Mucosa of rectum (tissue), 2 donors: ENCODE results near the gene CAMTA1.

Experiments
- H3K27ac ChIP-seq, 2 donors: one replicate each; pipeline ENCODE4 v1.7.0; 2013; ENCODE audit warnings: inconsistent platforms in 2 of 2, low read depth in 2 of 2, low read length in 2 of 2
- H3K27me3 ChIP-seq, 2 donors: one replicate each; pipeline ENCODE4 v1.7.0; 2013; ENCODE audit warnings: low read length in 2 of 2; ENCODE audit not compliant: control insufficient read depth in 2 of 2, insufficient read depth in 2 of 2
- H3K36me3 ChIP-seq, 2 donors: one replicate each; pipeline ENCODE4 v1.7.0; 2013; ENCODE audit warnings: low read length in 2 of 2; ENCODE audit not compliant: control insufficient read depth in 2 of 2, insufficient read depth in 2 of 2
- H3K4me1 ChIP-seq, 2 donors: one replicate each; pipeline ENCODE4 v1.7.0; 2013; ENCODE audit warnings: low read length in 2 of 2, mild to moderate bottlenecking in 1 of 2; ENCODE audit not compliant: control insufficient read depth in 2 of 2, insufficient read depth in 2 of 2
- H3K4me3 ChIP-seq, 2 donors: one replicate each; pipeline ENCODE4 v1.7.0; 2013; ENCODE audit warnings: low read length in 2 of 2
- H3K9ac ChIP-seq, 2 donors: one replicate each; pipeline ENCODE4 v1.7.0; 2013; ENCODE audit warnings: low read length in 2 of 2, low read depth in 1 of 2, mild to moderate bottlenecking in 1 of 2
- H3K9me3 ChIP-seq, 2 donors: one replicate each; pipeline ENCODE4 v1.7.0; 2013; ENCODE audit warnings: low read length in 2 of 2; ENCODE audit not compliant: control insufficient read depth in 2 of 2
- donor health status: healthy.
- donor health status: Normal muscosa, but diverticular disease.

The CAMTA1 gene

DNA sequence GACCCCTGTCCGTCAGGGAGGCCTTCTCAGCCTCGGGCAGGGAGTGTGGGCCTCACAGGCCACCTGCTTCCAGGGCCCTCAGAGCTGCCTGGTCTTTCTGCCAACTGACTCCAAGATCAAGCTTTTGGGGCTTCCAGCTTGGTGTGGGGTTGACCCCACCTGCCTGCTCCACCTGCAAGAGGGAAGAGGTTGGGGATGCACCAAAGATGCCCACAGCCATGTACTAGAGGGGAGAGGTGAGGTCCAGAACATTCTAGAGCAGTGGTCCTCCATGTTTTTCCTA is 719.1 kb downstream of the CAMTA1 start:
- no peak overlapping the region for H3K4me3 ChIP-seq
- H3K4me1 ChIP-seq = peaks cover 0 to 5% of the 10 kb centered on the region in 2 donors
- H3K9ac ChIP-seq = no peak overlapping the region
- H3K27ac ChIP-seq = no peak overlapping the region
- no peaks in the 10 kb centered on the region for H3K36me3 ChIP-seq
- no peaks in the 10 kb centered on the region for H3K9me3 ChIP-seq
- no peaks in the 10 kb centered on the region for H3K27me3 ChIP-seq

DNA sequence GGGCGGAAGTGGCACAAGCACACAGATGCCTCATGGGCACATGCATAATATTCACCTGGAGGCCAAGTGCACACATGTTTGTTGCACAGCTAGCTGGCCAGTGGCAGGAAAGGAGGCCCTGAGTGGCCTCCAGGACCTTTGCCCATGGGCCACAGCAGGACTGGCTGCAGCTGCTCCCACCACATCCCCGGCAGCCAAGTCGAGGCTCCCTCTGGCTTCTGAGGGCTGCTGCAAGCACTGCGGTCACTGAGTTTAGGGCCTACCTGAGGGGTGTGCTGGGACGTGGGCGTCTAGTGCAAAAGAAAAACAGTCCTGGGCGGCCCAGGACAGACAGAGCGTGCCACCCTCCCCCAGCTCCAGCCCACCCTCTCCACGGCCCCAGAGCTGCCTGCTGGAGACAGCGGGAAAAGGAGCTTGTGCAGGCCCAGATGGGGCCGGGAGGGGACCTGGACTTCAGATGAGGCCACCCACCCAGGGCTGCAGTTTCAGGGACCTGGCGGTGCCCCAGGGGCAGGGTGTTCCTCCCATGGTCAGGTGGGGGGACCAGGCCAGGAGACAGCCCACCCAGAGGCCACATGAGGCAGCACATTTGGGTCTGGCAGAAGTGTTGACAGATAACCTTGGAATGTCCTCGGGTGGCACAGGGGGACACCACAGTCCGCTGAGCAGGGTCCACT is 720.0 kb downstream of the CAMTA1 start:
- H3K4me3 ChIP-seq = no peak overlapping the region
- no peak overlapping the region for H3K27ac ChIP-seq
- H3K36me3 ChIP-seq = no peaks in the 10 kb centered on the region
- no peaks in the 10 kb centered on the region for H3K9me3 ChIP-seq
- H3K27me3 ChIP-seq = no peaks in the 10 kb centered on the region
- no peak overlapping the region for H3K9ac ChIP-seq
- peaks cover 8 to 13% of the 10 kb centered on the region in 2 donors for H3K4me1 ChIP-seq

DNA sequence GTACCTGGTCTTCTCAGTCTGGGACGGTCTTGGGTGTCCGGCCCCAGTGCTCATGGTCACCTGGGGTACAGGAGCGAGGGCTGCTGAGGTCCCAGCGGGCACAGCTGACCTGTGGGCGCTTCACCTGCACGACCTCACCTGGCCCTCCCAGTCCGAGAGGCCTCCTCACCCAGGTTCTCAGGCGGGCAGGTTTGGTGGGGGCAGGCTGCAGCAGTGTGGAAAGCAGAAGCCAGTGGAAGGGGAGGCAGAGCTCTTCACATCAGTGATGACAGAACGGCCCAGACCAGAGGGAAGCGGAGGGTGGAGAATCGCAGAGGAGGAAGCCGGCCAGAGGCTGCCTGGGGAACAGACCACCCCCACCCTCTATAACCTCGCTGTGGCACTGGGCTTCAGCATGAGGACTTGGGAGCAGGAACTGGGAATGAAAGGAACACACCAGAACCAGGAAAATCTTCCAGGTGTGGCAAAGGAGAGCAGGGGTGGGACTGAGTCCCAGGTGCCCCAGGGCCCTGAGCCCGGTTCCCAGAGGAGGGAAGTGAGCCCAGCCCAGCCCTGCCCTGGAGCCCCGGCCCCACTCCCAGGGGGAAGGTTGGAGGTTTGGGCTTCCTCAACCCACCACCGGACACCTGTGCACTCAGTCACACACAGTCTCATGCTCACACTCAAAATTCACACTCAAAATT is 720.7 kb downstream of the CAMTA1 start:
- no peaks in the 10 kb centered on the region for H3K36me3 ChIP-seq
- H3K9me3 ChIP-seq = no peaks in the 10 kb centered on the region
- no peaks in the 10 kb centered on the region for H3K27me3 ChIP-seq
- H3K9ac ChIP-seq = no peak overlapping the region
- H3K4me3 ChIP-seq = no peak overlapping the region
- no peak overlapping the region for H3K27ac ChIP-seq
- H3K4me1 ChIP-seq = peaks cover 14% of the 10 kb centered on the region in 2 donors

DNA sequence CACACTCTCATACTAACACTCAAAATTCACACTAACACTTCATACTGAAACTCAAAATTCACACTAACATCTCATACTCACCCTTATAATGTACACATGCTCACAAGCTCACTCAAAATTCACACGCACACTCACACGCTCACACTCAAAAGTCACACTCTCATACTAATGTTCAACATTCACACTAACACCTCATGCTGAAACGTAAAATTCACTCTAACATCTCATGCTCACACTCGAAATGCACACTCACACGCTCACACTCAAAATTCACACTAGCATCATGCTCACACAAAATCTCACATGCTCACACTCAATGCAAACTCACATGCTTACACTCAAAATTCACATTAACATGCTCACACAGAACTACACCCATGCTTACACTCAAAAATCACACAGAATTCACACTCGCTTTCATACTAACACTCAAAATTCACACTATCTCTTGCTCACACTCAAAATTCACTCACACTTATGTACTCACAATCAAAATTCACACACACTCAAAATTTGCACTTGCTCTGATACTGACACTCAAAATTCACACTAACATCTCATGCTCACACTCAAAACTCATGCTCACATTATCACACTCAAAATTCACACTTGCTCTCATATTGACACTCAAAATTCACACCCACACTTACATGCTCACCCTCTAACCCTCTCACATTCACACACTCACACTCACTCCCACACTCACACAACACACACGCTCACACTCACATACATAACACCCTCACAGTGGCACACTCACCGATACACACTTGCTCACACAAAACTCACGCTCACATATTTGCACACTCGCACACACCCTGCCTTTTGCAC is 721.4 kb downstream of the CAMTA1 start:
- H3K9ac ChIP-seq = no peak overlapping the region
- peaks cover 14% of the 10 kb centered on the region in 2 donors for H3K4me1 ChIP-seq
- no peak overlapping the region for H3K4me3 ChIP-seq
- H3K36me3 ChIP-seq = no peaks in the 10 kb centered on the region
- no peak overlapping the region for H3K27ac ChIP-seq
- H3K9me3 ChIP-seq = no peaks in the 10 kb centered on the region
- H3K27me3 ChIP-seq = no peaks in the 10 kb centered on the region

DNA sequence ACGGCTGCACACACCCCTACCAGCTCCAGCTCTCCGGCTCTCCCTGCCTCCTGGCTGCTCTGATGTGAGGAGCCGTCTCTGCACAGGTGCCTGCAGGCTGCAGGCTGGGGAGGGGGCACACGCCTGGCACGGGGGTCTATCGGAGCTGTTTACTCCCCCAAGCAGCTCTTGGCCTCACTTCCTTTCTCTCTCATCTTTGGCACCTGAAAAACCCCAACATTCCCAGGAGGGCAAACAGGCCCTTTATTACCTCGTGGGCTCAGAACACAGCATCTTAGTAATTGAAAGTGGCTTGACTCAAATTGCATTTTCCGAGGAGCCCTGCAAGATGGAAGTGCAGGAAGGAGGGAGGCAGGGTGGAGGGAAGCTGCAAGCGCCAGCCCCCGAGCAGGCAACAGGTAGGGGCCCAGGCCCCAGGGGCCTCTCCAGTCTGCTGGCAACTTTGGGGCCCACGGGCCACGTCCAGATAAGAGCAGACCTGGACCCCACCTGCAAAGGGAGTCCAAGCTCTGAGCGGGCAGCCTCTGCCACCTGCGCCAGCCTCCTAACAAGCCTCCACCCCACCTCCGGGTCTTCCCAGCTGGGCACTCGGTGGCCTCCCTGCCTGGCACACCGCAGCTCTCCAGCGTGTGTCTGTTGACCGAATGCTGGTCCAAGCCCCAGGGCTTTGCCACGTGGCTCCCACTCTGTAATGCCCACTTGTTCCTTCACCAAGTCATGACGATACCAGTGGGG is 722.2 kb downstream of the CAMTA1 start:
- Histone ChIP-seq H3K9me3 (no peaks in the 10 kb centered on the region), H3K4me3 (no peak overlapping the region), H3K27ac (no peak overlapping the region), H3K27me3 (no peaks in the 10 kb centered on the region), H3K9ac (no peak overlapping the region), H3K4me1 (peaks cover 14% of the 10 kb centered on the region in 2 donors), H3K36me3 (no peaks in the 10 kb centered on the region)

DNA sequence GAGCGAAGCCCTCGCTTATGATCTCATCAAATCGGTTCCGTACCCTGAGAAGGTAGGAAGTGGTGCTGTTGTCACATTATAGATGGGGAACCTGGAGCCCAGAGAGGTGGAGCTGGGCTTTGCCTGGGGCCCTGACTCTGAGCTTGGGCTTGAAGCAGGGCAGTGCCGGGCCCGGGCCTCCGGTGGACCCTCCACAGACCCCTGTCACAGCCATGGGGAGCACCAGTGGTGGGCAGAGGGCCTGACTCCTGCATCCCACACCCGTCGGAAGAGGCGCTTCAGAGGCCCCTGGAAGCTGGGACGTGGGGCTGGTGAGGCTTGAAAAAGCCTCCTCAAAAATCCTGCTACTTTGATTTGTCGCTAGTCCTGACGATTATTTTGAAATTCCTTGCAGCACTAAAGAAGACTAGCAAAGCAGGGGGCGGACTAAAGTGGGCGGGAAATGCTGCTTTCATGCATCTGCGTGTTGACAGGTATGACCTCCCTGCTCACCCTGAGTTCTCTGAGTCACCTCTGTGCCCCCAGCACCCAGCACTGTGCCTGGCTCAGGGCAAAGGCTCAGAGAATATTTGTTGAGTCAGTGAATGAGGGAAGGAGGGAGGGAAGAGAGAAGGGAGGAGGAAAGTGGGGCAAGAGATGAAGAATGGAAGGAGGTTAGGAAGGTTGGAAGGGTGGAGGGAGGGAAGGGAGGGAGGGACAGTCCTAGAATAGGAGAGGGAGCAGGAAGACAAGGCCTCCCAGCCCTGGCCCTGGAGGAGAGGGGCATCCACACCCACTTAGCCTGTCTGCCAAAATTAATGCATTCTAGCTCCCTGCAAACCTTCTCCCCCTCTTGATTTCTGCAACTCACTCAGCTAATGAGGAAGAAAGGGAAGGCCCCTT is 723.0 kb downstream of the CAMTA1 start:
- Histone ChIP-seq H3K9ac (no peak overlapping the region), H3K27ac (no peak overlapping the region)

DNA sequence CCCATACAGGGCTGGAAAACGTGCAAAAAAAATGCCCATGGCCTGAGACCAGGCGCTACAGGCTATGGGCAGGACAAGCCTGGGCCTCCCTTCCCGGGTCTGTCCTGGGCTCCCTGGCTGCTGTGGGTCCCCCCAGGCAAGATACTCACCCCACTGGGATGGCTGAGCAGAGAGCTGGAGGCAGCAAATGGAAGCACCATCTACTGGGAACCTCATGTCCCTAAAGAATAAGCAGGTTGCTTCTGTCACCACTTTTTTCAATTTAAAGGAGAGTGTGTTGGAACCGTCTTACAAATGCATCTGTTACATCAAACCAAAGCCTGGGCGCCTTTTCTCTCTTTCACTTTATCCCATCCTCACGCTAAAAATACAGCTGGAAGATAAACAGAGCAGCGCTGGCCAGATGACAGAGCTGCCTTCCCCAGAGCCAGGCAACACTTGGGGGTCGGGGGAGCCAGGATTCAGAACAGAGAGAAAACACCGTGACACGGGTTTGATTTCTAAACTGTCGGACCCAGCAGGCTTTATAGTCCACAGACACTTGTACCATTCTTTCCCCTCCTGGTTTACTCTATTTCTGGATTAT is 723.8 kb downstream of the CAMTA1 start:
- no peaks in the 10 kb centered on the region for H3K9me3 ChIP-seq
- H3K9ac ChIP-seq = no peak overlapping the region
- H3K36me3 ChIP-seq = no peaks in the 10 kb centered on the region
- no peaks in the 10 kb centered on the region for H3K27me3 ChIP-seq
- H3K4me1 ChIP-seq = peaks cover 14% of the 10 kb centered on the region in 2 donors
- no peak overlapping the region for H3K4me3 ChIP-seq
- H3K27ac ChIP-seq = no peak overlapping the region

More for the DNA sequence above, 723.0 kb downstream of the CAMTA1 start:
- H3K4me3 ChIP-seq = no peak overlapping the region
- H3K36me3 ChIP-seq = no peaks in the 10 kb centered on the region
- no peaks in the 10 kb centered on the region for H3K9me3 ChIP-seq
- H3K4me1 ChIP-seq = peaks cover 14% of the 10 kb centered on the region in 2 donors
- H3K27me3 ChIP-seq = no peaks in the 10 kb centered on the region

DNA sequence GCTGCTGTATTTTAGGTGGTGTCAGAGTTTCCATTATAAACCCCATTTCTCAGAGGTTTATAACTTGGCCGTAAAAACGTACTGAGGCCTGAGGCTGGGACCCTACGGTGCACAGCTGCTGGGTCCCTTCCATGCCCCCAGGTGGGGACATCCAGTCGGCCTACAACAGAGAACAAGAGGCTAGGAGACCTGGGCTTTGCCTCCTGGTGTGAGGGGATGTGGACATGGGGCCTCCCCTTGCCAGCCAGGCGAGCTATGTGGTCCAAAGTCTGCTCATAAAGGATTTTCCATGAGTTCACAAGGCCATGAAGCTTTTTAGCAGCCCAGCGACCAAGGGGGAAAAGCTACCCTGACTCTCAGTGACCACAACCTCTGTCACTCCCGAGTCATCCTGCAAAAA is 724.3 kb downstream of the CAMTA1 start:
- Histone ChIP-seq H3K27me3 (no peaks in the 10 kb centered on the region), H3K4me3 (no peak overlapping the region), H3K4me1 (peaks cover 14% of the 10 kb centered on the region in 2 donors), H3K36me3 (no peaks in the 10 kb centered on the region), H3K9me3 (no peaks in the 10 kb centered on the region), H3K9ac (no peak overlapping the region), H3K27ac (no peak overlapping the region)

DNA sequence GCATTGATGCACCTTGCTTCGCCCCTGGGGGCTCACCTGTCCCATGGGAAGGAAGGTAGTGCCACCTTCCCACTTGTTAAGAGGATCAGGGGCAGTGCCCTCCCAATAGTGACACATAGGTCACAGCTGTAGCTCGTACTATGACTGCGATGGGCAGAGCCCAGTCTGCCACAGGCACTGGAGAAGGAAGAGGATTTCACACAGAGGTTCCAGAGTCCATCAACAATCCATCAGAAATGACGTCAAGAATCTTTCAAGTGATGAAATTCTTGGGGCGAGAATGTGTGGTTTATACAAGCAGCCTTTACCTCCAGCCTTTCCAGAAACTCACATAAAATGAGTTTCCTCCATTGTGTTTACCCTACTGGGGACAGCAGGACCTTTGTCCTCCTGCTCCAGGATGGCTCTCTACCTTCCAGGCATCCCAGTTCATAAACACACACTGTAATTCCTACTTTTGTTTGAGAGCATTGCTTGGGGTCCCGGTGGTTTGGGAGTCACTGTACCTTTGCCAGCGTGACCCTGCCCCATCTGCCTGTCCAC is 725.2 kb downstream of the CAMTA1 start:
- Histone ChIP-seq H3K4me3 (no peak overlapping the region), H3K27me3 (no peaks in the 10 kb centered on the region), H3K36me3 (no peaks in the 10 kb centered on the region), H3K9me3 (no peaks in the 10 kb centered on the region), H3K27ac (no peak overlapping the region), H3K9ac (no peak overlapping the region), H3K4me1 (peaks cover 14% of the 10 kb centered on the region in 2 donors)
